VCaP (cell line): ENCODE data around the gene MLH1.

ENCODE experiments used
- H3K27ac ChIP-seq: fragments of 450-650 bp; 2 replicates; pipeline ENCODE4 v1.5.1; 2017
- TF ChIP-seq, protein P1 (sequence below): fragments of 450-650 bp; conservative IDR thresholded peaks from 2 replicates; pipeline ENCODE4 v1.5.1; 2017; ENCODE audit warnings: mild to moderate bottlenecking, moderate library complexity

MLH1 gene

DNA sequence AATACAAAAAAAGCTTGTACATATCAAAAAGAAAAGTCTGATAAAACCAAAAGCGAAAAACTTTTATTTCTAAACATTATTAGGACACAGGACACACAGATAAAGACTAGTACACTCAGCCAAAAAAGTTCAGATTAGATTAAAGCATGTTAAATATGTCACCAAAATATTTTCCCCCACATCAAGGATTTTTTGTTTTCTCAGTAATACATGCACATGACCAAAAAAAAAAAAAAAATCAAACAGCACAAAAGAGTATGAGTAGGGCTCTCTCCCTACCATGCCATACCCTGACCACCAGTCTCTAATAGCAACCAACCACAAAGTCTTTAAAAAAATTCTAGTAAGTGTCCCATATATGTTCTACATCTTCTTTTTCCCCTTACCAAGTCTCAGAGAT, 103.7 kb downstream of the MLH1 start:
- TF ChIP-seq, protein P1, sequence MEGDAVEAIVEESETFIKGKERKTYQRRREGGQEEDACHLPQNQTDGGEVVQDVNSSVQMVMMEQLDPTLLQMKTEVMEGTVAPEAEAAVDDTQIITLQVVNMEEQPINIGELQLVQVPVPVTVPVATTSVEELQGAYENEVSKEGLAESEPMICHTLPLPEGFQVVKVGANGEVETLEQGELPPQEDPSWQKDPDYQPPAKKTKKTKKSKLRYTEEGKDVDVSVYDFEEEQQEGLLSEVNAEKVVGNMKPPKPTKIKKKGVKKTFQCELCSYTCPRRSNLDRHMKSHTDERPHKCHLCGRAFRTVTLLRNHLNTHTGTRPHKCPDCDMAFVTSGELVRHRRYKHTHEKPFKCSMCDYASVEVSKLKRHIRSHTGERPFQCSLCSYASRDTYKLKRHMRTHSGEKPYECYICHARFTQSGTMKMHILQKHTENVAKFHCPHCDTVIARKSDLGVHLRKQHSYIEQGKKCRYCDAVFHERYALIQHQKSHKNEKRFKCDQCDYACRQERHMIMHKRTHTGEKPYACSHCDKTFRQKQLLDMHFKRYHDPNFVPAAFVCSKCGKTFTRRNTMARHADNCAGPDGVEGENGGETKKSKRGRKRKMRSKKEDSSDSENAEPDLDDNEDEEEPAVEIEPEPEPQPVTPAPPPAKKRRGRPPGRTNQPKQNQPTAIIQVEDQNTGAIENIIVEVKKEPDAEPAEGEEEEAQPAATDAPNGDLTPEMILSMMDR: no peak
- no peak overlapping the region for H3K27ac ChIP-seq

DNA sequence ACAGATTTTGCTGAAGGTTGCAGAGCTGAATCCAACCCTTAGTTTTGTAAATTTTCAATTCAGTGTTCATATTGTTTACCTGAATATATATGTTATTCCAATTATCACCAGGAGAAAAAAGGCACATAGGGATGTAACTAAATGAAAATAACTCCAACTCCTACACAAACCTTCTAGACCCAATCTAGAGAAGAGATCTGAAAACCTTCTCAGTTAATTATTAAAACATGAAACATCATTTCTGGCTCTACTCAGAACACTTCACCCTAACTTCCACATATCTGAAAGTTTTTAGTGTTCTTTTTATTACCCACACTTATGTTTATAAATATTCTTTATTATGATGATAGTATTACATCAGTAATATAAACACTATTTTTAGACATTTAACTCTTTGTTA, 104.5 kb downstream of the MLH1 start:
- TF ChIP-seq, protein P1: no peak
- H3K27ac ChIP-seq: no peak overlapping the region

DNA sequence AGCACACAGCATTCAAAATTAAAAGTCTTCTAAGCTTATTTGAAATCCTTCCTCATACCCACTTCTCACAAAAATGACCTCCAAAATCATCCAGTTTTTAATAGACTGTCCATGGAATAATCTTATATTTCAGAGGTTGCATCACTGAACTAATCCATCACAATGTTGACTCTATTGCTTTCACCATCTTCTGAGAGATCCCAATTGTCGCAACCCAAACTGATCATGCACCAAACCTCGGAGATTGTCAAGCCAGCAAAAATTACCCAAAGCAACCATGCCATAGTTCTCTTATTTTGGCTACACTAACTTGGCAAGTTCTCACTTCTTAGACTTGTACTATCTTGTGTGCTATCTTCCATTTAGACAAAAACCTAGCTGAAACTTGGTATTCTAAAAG, 105.6 kb downstream of the MLH1 start:
- TF ChIP-seq, protein P1: no peak
- H3K27ac ChIP-seq: no peak overlapping the region

DNA sequence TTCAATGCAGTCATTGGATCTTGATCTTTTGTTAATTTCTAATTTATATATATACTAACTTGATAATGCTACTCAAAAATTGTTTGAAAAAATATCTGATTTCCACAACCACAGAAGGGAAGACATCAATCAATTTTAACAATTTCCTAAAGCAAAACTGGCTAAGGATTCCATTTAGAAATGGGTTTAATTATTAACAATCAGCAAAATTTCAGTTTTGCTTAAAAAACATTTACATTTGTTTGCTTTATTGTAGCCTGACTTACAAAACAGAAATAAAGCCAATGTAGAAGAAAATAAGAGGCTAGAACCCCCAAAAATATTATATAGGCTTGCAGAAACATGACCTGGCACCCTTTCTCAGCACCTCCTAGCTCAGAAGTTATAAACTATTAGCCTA, 106.2 kb downstream of the MLH1 start:
- TF ChIP-seq, protein P1: no peak
- H3K27ac ChIP-seq: no peak overlapping the region

DNA sequence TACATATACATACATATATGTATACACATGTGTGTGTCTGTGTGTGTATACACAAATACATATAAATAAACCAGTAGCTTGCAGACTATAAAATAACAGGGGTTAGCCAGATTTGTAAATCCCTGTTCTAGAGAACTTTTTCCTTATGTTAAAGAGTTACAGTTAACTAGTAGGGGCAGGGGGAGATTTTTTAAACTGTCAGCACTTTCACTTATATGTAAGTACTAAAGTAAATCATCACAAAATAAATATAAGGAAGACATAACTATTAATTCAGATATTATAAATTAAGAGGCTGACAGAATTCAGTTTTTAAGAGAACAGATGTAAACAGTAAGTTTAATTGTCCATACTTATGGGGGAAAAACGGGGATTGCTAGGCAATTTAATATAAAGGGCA, 107.1 kb downstream of the MLH1 start:
- TF ChIP-seq, protein P1: no peak
- H3K27ac ChIP-seq: no peak overlapping the region
